GM12865 (cell line): ENCODE measurements around the gene RNF40.

Experiments used
- DNase-seq: peaks from one replicate; pipeline ENCODE4 v3.0.0; 2010; ENCODE audit warnings: low read depth
- H3K4me3 ChIP-seq: 2 replicates; pipeline ENCODE4 v1.5.1; 2011; ENCODE audit warnings: mild to moderate bottlenecking, low read depth, low read length, control low read depth
- TF ChIP-seq, protein P1 (sequence below): IDR thresholded peaks from 2 replicates; pipeline ENCODE4 v1.5.1; 2011; ENCODE audit warnings: low read length, control low read depth, low read depth, inconsistent platforms; ENCODE audit not compliant: insufficient read depth; ENCODE audit errors: missing control alignments

Gene RNF40

DNA sequence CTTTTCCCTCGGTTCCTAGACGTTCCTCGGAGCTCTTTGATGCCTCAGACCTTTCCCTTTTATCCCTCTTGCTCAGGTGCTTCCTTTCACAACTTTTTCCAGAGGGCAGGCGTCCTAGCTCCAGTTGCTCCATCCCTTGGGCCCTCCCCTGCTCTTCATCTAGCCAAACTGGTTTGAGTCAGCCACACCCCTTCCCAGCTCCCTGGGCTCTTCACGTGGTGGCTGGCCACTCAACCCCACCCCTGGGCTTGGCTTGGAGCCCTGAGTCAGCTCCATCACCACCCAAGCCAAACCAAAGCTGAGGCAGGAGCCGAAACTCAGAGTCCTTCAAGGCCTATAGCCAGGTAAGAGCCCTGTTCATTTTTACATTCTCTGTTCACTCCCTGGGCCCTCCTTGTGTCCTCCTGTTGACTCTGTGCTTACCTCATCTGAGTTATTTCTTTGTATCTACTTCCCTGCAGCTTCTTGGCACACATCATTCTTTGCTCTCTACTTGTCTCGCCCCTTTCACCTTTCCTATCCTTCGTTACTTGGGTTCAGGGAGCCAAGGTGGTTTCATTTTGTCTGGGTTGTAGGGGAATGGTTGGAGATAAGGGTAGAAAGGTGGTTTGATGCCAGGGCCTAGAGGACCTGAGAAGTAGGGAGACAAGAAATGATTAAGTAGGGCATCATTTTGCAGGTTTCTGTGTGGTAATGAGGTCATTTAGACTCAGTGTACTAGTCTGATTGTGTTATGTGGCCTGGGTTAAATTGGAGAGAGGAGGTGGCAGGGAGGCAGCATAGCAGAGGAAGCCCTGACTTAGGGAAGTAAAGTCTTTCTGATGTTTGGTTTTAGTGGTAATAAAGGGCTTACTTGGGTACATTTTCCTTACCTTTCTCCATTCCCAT, 21.5 kb upstream of the RNF40 start:
- no peak overlapping the region for H3K4me3 ChIP-seq
- no peak for DNase-seq

DNA sequence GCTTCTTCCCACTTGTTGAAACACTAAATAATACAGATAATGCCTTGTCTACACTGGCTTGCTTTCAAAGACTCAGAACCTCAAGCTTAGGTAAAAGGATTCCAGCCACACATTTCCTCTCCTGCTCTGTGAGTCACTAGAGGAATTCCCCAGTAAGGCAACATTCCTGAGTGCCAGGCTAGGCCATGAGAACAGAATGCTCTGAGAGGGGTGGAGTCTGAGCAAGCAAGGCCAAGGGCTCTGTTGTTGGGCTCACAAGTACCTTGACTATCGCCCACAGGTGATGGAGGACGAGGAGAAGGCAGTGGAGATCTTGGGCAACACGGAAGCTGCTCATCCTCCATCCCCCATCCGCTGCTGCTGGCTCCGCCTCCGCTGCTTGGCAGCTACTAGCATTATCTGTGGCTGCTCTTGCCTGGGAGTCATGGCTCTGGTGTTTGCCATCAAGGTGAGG, 20.6 kb upstream of the RNF40 start:
- TF ChIP-seq, protein P1, sequence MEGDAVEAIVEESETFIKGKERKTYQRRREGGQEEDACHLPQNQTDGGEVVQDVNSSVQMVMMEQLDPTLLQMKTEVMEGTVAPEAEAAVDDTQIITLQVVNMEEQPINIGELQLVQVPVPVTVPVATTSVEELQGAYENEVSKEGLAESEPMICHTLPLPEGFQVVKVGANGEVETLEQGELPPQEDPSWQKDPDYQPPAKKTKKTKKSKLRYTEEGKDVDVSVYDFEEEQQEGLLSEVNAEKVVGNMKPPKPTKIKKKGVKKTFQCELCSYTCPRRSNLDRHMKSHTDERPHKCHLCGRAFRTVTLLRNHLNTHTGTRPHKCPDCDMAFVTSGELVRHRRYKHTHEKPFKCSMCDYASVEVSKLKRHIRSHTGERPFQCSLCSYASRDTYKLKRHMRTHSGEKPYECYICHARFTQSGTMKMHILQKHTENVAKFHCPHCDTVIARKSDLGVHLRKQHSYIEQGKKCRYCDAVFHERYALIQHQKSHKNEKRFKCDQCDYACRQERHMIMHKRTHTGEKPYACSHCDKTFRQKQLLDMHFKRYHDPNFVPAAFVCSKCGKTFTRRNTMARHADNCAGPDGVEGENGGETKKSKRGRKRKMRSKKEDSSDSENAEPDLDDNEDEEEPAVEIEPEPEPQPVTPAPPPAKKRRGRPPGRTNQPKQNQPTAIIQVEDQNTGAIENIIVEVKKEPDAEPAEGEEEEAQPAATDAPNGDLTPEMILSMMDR = no peak
- no peak overlapping the region for H3K4me3 ChIP-seq
- DNase-seq = no peak

More for the DNA sequence above, 21.5 kb upstream of the RNF40 start:
- TF ChIP-seq, protein P1 = no peak

DNA sequence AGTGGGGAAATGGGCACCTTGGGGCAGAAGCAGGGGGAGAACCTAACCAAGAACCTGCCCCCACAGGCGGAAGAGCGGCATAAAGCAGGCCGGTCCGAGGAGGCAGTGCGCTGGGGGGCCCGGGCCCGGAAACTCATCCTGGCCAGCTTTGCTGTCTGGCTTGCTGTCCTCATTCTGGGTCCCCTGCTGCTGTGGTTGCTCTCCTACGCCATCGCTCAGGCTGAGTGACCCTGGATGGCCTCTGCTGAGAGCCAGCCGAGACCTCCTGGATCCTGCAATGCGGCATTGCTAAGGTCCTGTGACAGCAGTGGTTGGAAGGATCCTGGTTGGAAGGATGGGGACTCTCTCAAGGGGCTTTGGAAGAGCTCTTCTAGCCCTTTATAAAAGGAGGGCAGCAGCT, 18.4 kb upstream of the RNF40 start:
- TF ChIP-seq, protein P1 = no peak
- H3K4me3 ChIP-seq = no peak overlapping the region
- no peak for DNase-seq

DNA sequence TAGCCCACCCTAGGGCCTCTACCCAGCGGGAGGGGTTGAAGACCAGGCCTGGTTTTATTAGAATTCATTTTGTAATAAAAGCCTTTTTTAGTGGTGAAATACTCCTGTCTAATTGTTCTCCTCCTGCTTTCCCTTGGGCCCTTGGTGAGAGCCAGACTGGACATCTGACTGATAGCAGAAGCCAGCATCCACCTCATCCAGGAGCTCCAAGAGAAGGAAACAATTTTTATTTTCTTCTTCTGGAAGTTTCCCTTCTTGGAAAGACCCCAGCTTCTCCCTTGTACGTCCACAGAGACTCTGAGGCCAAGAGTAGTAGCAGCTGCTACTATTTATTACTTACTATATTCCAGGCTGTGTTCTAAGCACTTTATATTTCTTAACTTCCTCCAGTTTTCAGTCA, 17.9 kb upstream of the RNF40 start:
- DNase-seq = no peak
- TF ChIP-seq, protein P1 = no peak
- H3K4me3 ChIP-seq = no peak overlapping the region

DNA sequence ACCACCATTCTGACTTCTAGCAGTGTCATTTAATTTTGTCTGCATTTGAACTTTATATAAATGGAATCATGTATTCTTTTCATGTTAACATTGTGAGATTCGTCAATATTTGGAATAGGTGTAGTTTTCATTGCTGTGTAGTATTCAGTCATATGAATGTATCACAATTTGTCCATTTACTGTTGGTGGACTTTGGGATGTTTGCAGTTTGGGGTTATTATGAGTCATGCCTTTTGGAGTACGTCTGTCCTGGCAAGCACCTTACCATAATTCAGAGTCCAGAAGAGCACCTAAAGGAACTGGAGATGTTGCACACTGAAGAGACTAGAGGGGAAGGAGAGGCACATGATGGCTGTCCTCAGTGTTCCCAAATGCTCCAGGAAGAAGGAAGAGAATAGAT, 17.0 kb upstream of the RNF40 start:
- no peak for DNase-seq
- H3K4me3 ChIP-seq = no peak overlapping the region
- TF ChIP-seq, protein P1 = no peak

DNA sequence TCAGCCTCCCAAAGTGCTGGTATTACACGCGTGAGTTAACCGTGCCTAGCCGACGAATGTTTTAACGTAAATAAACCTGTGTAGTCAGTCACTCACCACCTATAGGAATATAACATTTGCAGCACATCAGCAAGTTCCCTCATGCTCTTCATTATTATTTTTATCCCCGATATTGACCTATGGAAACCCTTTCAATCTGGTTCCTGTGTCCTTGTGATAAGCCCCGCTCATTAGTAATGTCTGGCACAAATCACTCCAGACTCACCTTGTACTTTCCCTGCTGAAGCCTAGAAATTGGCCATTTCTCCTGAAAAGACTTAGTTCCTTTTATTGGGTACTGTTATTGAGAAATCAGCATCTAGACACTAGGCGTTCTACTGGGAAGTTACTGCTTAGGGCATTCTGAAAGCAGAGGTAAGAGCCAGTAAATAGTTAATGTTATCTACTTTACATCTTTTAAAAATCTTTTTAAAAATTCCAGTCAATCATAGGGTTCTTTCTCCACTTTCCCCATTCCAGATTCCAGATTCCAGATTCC, 15.4 kb upstream of the RNF40 start:
- no peak overlapping the region for H3K4me3 ChIP-seq
- DNase-seq = no peak
- TF ChIP-seq, protein P1 = no peak

DNA sequence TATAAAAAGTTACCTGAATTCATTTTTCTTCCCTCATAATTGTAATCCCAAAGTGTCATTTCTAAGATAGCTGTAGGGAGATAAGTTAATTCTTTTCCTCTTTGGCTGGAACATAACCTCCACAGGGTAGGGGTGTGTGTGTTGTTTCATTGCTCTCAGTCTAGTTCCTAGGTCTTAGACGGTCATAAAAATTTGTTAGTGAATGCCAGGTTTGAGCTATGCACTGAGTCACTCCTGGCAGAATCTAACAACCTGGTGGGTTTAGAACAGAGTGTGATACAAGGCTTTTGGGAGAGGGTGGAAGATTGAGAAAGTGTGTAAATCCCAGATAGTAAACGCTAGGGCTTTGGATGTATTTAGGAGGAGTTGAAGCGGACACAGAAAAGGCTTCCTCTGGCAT, 14.8 kb upstream of the RNF40 start:
- TF ChIP-seq, protein P1 = no peak
- no peak for DNase-seq
- no peak overlapping the region; the same call in 1 of the 2 replicates for H3K4me3 ChIP-seq
